ENCODE data around the gene RTKN2.

Gene RTKN2

DNA sequence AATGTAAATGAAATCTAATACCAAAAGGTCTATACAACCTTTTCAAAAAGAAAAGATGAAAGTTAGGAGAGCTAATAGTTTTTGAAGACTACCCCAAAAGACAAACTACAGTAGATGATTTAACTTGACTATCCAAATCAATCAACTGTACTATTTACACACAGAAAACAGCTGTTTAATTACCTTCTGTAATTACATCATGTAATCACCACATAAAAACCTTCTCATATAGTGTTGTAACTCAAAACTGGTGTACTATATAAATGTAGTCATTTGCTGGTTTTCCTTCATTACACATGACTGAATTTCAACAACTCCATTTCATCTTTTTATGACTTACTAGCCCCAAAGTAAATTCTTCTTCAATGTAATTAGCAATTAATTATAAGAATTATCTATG lies 4.5 kb downstream of the RTKN2 start:
- no peak overlapping the region for H2BK12ac ChIP-seq (ENCODE audit: low read length in 2 of 2)
- no peak overlapping the region for H3K18ac ChIP-seq (ENCODE audit: low read depth in 1 of 2, low read length in 2 of 2)
- H3K4me1 ChIP-seq (ENCODE audit: control insufficient read depth, insufficient read depth, low read depth, low read length), result no peaks in the 10 kb centered on the region
- no peak overlapping the region for H2AK5ac ChIP-seq (ENCODE audit: low read length, severe bottlenecking)
- no peak overlapping the region for H3K23ac ChIP-seq (ENCODE audit: low read length in 2 of 2)
- no peak overlapping the region for H3K4me2 ChIP-seq (ENCODE audit: low read length, poor library complexity, severe bottlenecking)
- H4K8ac ChIP-seq (ENCODE audit: low read length), result no peak overlapping the region
- H2BK120ac ChIP-seq (ENCODE audit: low read depth, low read length), result no peak overlapping the region
- no peak overlapping the region for H2BK5ac ChIP-seq (ENCODE audit: low read depth, low read length, poor library complexity, severe bottlenecking)
- H3K79me1 ChIP-seq (replicated peaks; ENCODE audit: low read length, poor library complexity, severe bottlenecking), result peaks cover 11% of the 10 kb centered on the region
- no peak overlapping the region for H3K4me3 ChIP-seq (ENCODE audit: insufficient read depth in 1 of 2, low read depth in 1 of 2, low read length in 2 of 2)
- no peaks in the 10 kb centered on the region for H3K9me3 ChIP-seq (ENCODE audit: control insufficient read depth, low read length)
- H3K27me3 ChIP-seq (ENCODE audit: control insufficient read depth in 1 of 2, insufficient read depth in 1 of 2, low read length in 2 of 2), result no peaks in the 10 kb centered on the region
- H3K4ac ChIP-seq (ENCODE audit: low read depth in 1 of 2, low read length in 2 of 2), result no peak overlapping the region
- no peak overlapping the region for H3K9ac ChIP-seq (ENCODE audit: low read length)
- no peak for DNase-seq
- no peak overlapping the region for H4K91ac ChIP-seq (ENCODE audit: low read length)
- H3K36me3 ChIP-seq (ENCODE audit: control insufficient read depth in 1 of 2, insufficient read depth in 2 of 2, low read depth in 1 of 2, low read length in 2 of 2), result no peaks in the 10 kb centered on the region
- H2AFZ ChIP-seq (ENCODE audit: low read depth, low read length), result no peak overlapping the region
- no peak overlapping the region for H2BK15ac ChIP-seq (ENCODE audit: low read depth, poor library complexity, severe bottlenecking)
- H3K27ac ChIP-seq (ENCODE audit: low read length, poor library complexity, severe bottlenecking), result no peak overlapping the region
- H3K14ac ChIP-seq (ENCODE audit: low read length in 2 of 2), result no peak overlapping the region

DNA sequence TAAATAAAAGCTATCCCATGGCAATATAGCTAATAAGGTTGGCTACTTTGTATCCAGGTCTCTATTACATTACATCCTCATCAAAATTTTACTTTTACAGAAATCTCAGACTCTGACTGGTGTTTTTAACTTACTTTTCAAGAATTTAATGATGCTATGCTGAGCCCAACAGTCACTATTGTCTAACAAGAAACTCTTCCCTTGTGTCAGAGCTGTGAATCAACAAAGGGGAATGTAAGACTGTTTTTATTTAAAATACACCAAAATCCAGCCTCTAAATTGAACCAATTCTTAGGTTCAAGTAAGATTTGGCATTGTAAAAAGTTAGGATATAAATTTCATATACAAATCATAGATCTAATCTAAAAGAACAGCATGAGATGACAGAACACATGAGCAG lies 7.0 kb downstream of the RTKN2 start:
- Histone ChIP-seq H3K4me3 (ENCODE audit: insufficient read depth in 1 of 2, low read depth in 1 of 2, low read length in 2 of 2) (no peak overlapping the region), H3K27me3 (ENCODE audit: control insufficient read depth in 1 of 2, insufficient read depth in 1 of 2, low read length in 2 of 2) (no peaks in the 10 kb centered on the region), H2BK15ac (ENCODE audit: low read depth, poor library complexity, severe bottlenecking) (no peak overlapping the region), H3K79me1 (replicated peaks; ENCODE audit: low read length, poor library complexity, severe bottlenecking) (peaks cover 11% of the 10 kb centered on the region), H3K27ac (ENCODE audit: low read length, poor library complexity, severe bottlenecking) (no peak overlapping the region), H3K14ac (ENCODE audit: low read length in 2 of 2) (no peak overlapping the region), H3K18ac (ENCODE audit: low read depth in 1 of 2, low read length in 2 of 2) (no peak overlapping the region), H3K36me3 (ENCODE audit: control insufficient read depth in 1 of 2, insufficient read depth in 2 of 2, low read depth in 1 of 2, low read length in 2 of 2) (no peaks in the 10 kb centered on the region), H3K4me1 (ENCODE audit: control insufficient read depth, insufficient read depth, low read depth, low read length) (no peaks in the 10 kb centered on the region), H2BK12ac (ENCODE audit: low read length in 2 of 2) (no peak overlapping the region), H3K4ac (ENCODE audit: low read depth in 1 of 2, low read length in 2 of 2) (no peak overlapping the region), H3K9ac (ENCODE audit: low read length) (no peak overlapping the region), H3K23ac (ENCODE audit: low read length in 2 of 2) (no peak overlapping the region), H2AK5ac (ENCODE audit: low read length, severe bottlenecking) (no peak overlapping the region), H2BK5ac (ENCODE audit: low read depth, low read length, poor library complexity, severe bottlenecking) (no peak overlapping the region), H2BK120ac (ENCODE audit: low read depth, low read length) (no peak overlapping the region), H3K4me2 (ENCODE audit: low read length, poor library complexity, severe bottlenecking) (no peak overlapping the region), H4K8ac (ENCODE audit: low read length) (no peak overlapping the region), H3K9me3 (ENCODE audit: control insufficient read depth, low read length) (no peaks in the 10 kb centered on the region), H2AFZ (ENCODE audit: low read depth, low read length) (no peak overlapping the region), H4K91ac (ENCODE audit: low read length) (no peak overlapping the region)
- DNase-seq, result no peak

DNA sequence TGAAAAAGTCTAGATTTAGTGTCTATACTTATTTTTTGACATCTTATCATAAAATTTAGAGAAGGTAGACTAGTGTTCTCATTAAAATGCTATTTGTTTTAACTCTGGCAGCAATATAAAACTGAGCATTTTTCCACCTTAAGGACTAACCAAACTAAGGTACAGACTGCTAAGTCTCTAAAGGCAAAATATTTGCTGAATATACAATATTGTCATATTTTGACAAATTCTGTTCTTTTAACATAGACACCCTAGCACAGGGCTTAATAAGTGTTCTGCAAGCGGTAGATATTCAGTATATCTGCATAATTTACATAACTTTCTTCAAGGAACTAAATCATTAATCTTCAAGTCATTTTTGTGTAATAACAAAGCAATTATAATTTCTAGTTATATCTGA lies 8.6 kb downstream of the RTKN2 start:
- Histone ChIP-seq H2BK120ac (ENCODE audit: low read depth, low read length) (no peak overlapping the region), H2AK5ac (ENCODE audit: low read length, severe bottlenecking) (no peak overlapping the region), H3K27me3 (ENCODE audit: control insufficient read depth in 1 of 2, insufficient read depth in 1 of 2, low read length in 2 of 2) (no peaks in the 10 kb centered on the region), H4K91ac (ENCODE audit: low read length) (no peak overlapping the region), H3K14ac (ENCODE audit: low read length in 2 of 2) (no peak overlapping the region), H2BK12ac (ENCODE audit: low read length in 2 of 2) (no peak overlapping the region), H3K9ac (ENCODE audit: low read length) (no peak overlapping the region), H3K36me3 (ENCODE audit: control insufficient read depth in 1 of 2, insufficient read depth in 2 of 2, low read depth in 1 of 2, low read length in 2 of 2) (no peaks in the 10 kb centered on the region), H3K4me1 (ENCODE audit: control insufficient read depth, insufficient read depth, low read depth, low read length) (no peaks in the 10 kb centered on the region), H3K4ac (ENCODE audit: low read depth in 1 of 2, low read length in 2 of 2) (no peak overlapping the region), H2AFZ (ENCODE audit: low read depth, low read length) (no peak overlapping the region), H3K4me3 (ENCODE audit: insufficient read depth in 1 of 2, low read depth in 1 of 2, low read length in 2 of 2) (no peak overlapping the region), H3K18ac (ENCODE audit: low read depth in 1 of 2, low read length in 2 of 2) (no peak overlapping the region), H3K79me1 (replicated peaks; ENCODE audit: low read length, poor library complexity, severe bottlenecking) (peaks cover 11% of the 10 kb centered on the region), H3K27ac (ENCODE audit: low read length, poor library complexity, severe bottlenecking) (no peak overlapping the region), H3K23ac (ENCODE audit: low read length in 2 of 2) (no peak overlapping the region), H2BK5ac (ENCODE audit: low read depth, low read length, poor library complexity, severe bottlenecking) (no peak overlapping the region), H4K8ac (ENCODE audit: low read length) (no peak overlapping the region), H2BK15ac (ENCODE audit: low read depth, poor library complexity, severe bottlenecking) (no peak overlapping the region), H3K4me2 (ENCODE audit: low read length, poor library complexity, severe bottlenecking) (no peak overlapping the region), H3K9me3 (ENCODE audit: control insufficient read depth, low read length) (no peaks in the 10 kb centered on the region)
- no CpG with 5 or more reads among the region's 1 CpG for WGBS
- DNase-seq, result no peak

DNA sequence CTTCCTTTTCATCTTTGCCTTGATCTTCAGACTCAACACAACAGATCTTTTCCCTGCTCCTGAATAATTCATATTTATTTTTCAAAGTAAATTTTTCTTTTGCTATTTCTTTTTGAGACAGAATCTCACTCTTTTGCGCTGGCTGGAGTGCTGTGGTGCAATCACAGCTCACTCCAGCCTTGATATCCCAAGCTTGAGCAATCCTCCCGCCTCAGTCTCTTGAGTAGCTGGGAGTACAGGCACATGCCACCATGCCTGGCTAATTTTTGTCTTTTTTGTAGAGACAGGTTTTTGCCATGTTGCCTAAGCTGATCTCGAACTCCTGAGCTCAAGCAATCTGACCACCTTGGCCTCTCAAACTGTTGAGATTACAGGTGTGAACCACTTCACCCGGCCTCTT lies 9.2 kb downstream of the RTKN2 start:
- H2BK12ac ChIP-seq (ENCODE audit: low read length in 2 of 2), result no peak overlapping the region
- H3K9me3 ChIP-seq (ENCODE audit: control insufficient read depth, low read length), result no peaks in the 10 kb centered on the region
- no peaks in the 10 kb centered on the region for H3K4me1 ChIP-seq (ENCODE audit: control insufficient read depth, insufficient read depth, low read depth, low read length)
- H2BK15ac ChIP-seq (ENCODE audit: low read depth, poor library complexity, severe bottlenecking), result no peak overlapping the region
- H2BK5ac ChIP-seq (ENCODE audit: low read depth, low read length, poor library complexity, severe bottlenecking), result no peak overlapping the region
- H3K4ac ChIP-seq (ENCODE audit: low read depth in 1 of 2, low read length in 2 of 2), result no peak overlapping the region
- no peak overlapping the region for H2AFZ ChIP-seq (ENCODE audit: low read depth, low read length)
- H3K14ac ChIP-seq (ENCODE audit: low read length in 2 of 2), result no peak overlapping the region
- H3K23ac ChIP-seq (ENCODE audit: low read length in 2 of 2), result no peak overlapping the region
- no peaks in the 10 kb centered on the region for H3K36me3 ChIP-seq (ENCODE audit: control insufficient read depth in 1 of 2, insufficient read depth in 2 of 2, low read depth in 1 of 2, low read length in 2 of 2)
- H3K79me1 ChIP-seq (replicated peaks; ENCODE audit: low read length, poor library complexity, severe bottlenecking), result peaks cover 14% of the 10 kb centered on the region
- H3K27ac ChIP-seq (ENCODE audit: low read length, poor library complexity, severe bottlenecking), result no peak overlapping the region
- H3K4me3 ChIP-seq (ENCODE audit: insufficient read depth in 1 of 2, low read depth in 1 of 2, low read length in 2 of 2), result no peak overlapping the region
- H3K9ac ChIP-seq (ENCODE audit: low read length), result no peak overlapping the region
- H2BK120ac ChIP-seq (ENCODE audit: low read depth, low read length), result no peak overlapping the region
- DNase-seq, result no peak
- no peak overlapping the region for H4K8ac ChIP-seq (ENCODE audit: low read length)
- H2AK5ac ChIP-seq (ENCODE audit: low read length, severe bottlenecking), result no peak overlapping the region
- H3K27me3 ChIP-seq (ENCODE audit: control insufficient read depth in 1 of 2, insufficient read depth in 1 of 2, low read length in 2 of 2), result no peaks in the 10 kb centered on the region
- 75% methylated on average over 4 of the region's 4 CpGs for WGBS
- H3K18ac ChIP-seq (ENCODE audit: low read depth in 1 of 2, low read length in 2 of 2), result no peak overlapping the region
- no peak overlapping the region for H3K4me2 ChIP-seq (ENCODE audit: low read length, poor library complexity, severe bottlenecking)
- H4K91ac ChIP-seq (ENCODE audit: low read length), result no peak overlapping the region
